Left kidney (tissue), 2 donors: ENCODE measurements around the gene PIP5K1C. TPM values are rescaled to one million over a fixed set of nuclear protein-coding genes. Genes with fewer than 3 reads are reported as not detected.
"Not testable (repeated sequence)": the region's sequence is repeated elsewhere in the genome, so short reads cannot be mapped to it uniquely, and the experiment has no call there.

Experiments used
- DNase-seq: peaks from one replicate; pipeline ENCODE4 v3.0.0-alpha.2; 2013
- polyA plus RNA-seq: library from polyadenylated mRNA; unstranded; fragments of 120-200 nt; gene quantifications from one replicate; pipeline ENCODE4 v1.2.1, GENCODE V29; 2013; ENCODE audit not compliant: insufficient read length

The PIP5K1C gene
- polyA plus RNA-seq, 1 donor: 21.1 TPM

- no peak for DNase-seq
Observed at GRCh38 chr19:3674784-3675543, 25.3 kb downstream of the PIP5K1C start.

GRCh38 chr19:3673506-3674439, 26.5 kb downstream of the PIP5K1C start:
- no peak for DNase-seq

- no peak for DNase-seq
Observed at GRCh38 chr19:3672993-3673392, 27.3 kb downstream of the PIP5K1C start.

GRCh38 chr19:3672575-3672948, 27.7 kb downstream of the PIP5K1C start:
- DNase-seq: no peak

GRCh38 chr19:3671680-3672574, 28.3 kb downstream of the PIP5K1C start:
- no peak for DNase-seq

GRCh38 chr19:3670796-3671679, 29.2 kb downstream of the PIP5K1C start:
- DNase-seq: no peak

- DNase-seq: no peak
Observed at GRCh38 chr19:3669947-3670795, 30.1 kb downstream of the PIP5K1C start.

- DNase-seq: no peak
Observed at GRCh38 chr19:3669082-3669946, 31.0 kb downstream of the PIP5K1C start.

- DNase-seq: no peak
Observed at GRCh38 chr19:3668331-3669081, 31.8 kb downstream of the PIP5K1C start.

- no peak for DNase-seq
Observed at GRCh38 chr19:3667766-3668165, 32.5 kb downstream of the PIP5K1C start.

GRCh38 chr19:3667037-3667638, 33.1 kb downstream of the PIP5K1C start:
- no peak for DNase-seq

GRCh38 chr19:3666545-3666856, 33.8 kb downstream of the PIP5K1C start:
- not testable (repeated sequence) for DNase-seq

GRCh38 chr19:3665681-3666544, 34.4 kb downstream of the PIP5K1C start:
- no peak for DNase-seq

- no peak for DNase-seq
Observed at GRCh38 chr19:3664879-3665642, 35.2 kb downstream of the PIP5K1C start.

- DNase-seq: no peak
Observed at GRCh38 chr19:3663838-3664237, 36.4 kb downstream of the PIP5K1C start.
